Activated CD8-positive, alpha-beta memory T cell treated with anti-CD3 and anti-CD28 coated beads for 36 hours (primary cell): Measurements from ENCODE around the gene ERC2. TPM values are rescaled to one million over a fixed set of nuclear protein-coding genes. Genes with fewer than 3 reads are reported as not detected.
"Not testable (repeated sequence)": the region's sequence is repeated elsewhere in the genome, so short reads cannot be mapped to it uniquely, and the experiment has no call there.

ENCODE experiments used
- CTCF ChIA-PET: fragments of 350-600 bp; sonication (Branson Sonifier 250); formaldehyde crosslinking; loops from one replicate; lab custom pipeline; 2021; ENCODE audit warnings: antibody characterized with exemption; lab: Charles Lee
- POLR2A ChIA-PET: fragments of 350-600 bp; sonication (Branson Sonifier 250); formaldehyde crosslinking; loops from one replicate; lab custom pipeline; 2021; ENCODE audit warnings: antibody characterized with exemption; lab: Charles Lee
- total RNA-seq, 2 experiments: library from RNA; stranded (reverse); gene quantifications; one replicate each; pipeline ENCODE4 v1.2.3, GENCODE V29; 2021

Gene ERC2
- total RNA-seq, 2 experiments from 2014 or later, result not detected

DNA sequence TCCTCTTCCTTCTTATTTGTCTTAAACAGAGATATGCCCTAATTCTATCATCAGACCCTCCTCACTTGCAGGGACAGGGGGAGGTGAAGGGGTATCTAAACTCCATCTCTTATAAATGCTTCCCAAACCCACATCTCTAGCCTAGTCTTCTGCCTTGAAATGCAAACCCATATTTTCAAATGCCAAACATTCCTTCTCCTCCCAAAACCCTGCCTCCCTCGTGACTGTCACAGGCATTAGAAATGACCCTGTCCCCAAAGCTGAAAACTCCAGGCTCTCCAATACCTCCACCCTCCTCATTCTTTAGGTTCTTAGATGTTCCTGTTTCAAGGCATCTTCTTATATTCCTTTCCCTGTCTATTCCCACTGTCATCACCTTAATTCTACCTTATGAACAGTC lies 191.0 kb downstream of the ERC2 start:
- ChIA-PET CTCF (no interaction called here), POLR2A (no interaction called here)

DNA sequence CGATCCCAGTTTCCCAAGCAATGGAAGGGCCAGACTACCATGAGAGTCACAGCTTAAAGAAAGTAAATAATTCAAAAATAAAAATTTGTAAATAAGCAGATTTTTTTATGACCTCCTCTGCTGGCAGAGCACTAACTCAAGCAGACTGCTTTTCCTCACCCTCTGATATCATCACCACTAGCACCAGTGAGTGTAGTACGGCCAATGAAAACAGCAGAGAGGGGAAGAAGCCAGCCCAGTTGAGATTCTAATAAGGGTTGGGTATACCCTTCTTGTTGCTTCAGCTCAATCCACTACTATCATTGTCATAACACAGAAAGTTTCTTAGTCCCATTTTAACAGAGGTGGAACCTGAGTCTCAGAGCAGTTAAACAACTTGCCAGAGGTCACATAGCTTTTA lies 193.1 kb downstream of the ERC2 start:
- ChIA-PET CTCF (no interaction called here), POLR2A (no interaction called here)

DNA sequence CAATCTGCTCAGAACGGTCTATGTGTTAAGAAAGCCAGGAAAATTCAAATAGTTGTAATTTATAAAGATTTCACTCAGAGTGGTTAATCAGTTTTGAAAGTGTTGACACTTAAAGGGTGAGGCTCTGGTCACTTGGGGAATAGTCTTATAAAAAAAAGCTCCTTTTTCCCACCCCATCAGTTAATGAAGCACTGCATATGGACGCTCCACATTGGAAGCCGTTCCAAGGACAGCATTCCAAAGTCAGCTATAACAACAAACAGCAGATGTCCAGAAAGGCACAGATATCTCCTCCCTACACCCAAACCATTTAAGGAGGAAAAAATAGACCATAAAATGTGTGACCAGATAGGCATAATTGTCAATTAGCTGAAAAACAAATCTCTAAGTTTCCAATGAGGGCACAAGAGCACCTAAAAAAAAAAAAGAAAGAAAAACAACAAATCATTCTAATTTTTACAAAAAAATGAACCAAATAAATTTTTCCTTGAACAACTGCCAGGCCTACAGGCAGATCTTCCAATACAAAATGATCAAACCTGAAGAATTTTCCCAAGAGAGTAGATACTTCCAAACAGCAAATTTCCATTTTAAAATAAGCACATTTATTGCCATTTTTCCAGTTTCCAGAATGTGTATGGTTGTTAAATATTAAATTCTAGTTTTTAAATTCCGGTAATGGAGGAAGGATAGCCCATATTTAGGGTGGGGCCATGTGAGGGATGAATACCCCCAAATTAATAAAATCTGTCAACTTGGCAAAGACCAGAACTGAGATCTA lies 198.3 kb downstream of the ERC2 start:
- POLR2A ChIA-PET, result no interaction called here
- CTCF ChIA-PET, result no interaction called here

DNA sequence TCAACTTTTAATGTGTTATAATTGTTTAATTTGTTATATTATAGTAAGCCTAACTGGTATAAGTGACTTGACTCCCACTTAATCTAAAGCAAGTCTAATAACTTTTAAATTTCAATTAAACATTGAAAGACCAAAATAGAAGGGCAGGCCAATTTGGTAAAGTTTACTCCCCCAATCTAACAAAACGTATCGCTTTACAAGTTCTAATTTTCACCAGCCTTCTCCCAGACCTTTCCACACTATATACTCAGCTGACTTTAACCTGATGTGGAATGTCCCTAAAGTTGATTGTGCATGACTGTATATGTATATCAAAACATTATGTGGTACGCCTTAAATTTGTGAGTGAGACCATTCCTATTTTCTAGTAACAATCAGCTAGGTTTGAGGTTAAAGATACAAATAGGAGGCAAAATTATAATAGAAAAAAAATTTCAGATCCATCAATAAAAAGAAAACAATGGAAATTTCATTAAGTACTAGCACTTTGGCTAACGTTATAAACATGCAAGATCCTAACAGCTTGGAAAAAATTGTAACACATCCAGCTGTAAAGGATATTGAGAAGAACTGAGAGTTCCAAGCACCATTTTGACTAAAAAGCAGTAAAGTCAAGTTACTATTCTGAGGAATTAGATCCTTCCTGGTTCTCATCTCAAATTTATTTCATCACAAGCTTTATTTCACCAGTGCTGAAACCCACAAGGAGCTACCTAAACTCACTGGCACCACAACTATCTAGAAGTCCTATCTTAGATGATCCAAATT lies 199.5 kb downstream of the ERC2 start:
- ChIA-PET CTCF (no interaction called here), POLR2A (no interaction called here)

DNA sequence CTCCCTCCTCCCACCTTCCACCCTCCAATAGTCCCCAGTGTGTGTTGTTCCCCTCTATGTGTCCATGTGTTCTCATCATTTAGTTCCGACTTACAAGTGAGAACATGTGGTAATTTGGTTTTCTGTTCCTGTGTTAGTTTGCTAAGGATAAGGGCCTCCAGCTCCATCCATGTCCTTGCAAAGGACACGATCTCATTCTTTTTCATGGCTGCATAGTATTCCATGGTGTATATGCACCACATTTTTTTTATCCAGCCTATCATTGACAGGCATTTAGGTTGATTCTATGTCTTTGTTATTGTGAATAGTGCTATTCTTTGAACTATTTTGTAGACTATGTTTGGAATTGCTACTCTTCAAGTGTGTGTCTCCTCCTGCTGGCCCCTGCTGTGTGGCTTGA lies 206.4 kb downstream of the ERC2 start:
- POLR2A ChIA-PET, CTCF ChIA-PET: not testable (repeated sequence)

DNA sequence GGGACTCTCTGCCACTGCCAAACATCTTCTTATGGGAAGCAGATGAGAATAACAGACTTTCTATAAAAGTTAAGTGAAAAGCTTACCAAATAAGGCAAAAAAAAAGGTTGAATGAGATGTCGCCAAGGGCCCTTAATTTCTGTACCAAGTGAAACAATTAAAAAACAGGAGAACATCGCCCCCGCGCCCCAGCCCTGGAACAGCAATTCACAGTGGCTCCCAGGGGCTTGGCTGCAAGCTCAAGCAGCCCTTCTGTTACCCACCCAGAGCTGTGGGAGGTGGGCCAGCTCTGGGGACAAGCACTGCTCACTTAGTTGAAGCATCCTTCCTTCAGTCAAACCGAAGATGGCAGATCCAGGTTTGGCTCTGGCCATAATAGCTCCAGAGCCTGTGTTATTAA lies 208.0 kb downstream of the ERC2 start:
- ChIA-PET CTCF (interaction anchor here (1.6 kb wide), 1 partner anchor 9 kb away, joined by 7 read pairs; no protein-coding TSS in a partner anchor), POLR2A (no interaction called here)

DNA sequence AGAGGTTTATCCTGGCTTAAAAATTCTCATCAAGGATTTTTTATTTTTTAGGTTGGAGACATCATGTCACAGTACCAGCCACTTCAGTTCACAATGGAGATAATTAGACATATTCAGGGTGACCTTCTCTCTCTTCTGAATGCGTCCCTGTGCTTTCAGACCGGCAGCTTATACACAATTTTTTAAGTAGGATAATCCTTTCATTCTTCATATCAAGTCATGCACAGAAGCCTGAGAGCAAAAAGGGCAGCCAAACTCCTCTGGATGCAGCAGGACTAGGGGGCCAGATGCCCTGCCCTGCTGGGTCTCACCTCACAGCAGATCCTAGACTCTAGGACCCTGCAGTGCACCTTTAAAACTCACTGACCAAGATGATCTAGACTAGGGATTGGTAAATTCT lies 210.4 kb downstream of the ERC2 start:
- POLR2A ChIA-PET, result no interaction called here
- CTCF ChIA-PET, result no interaction called here

DNA sequence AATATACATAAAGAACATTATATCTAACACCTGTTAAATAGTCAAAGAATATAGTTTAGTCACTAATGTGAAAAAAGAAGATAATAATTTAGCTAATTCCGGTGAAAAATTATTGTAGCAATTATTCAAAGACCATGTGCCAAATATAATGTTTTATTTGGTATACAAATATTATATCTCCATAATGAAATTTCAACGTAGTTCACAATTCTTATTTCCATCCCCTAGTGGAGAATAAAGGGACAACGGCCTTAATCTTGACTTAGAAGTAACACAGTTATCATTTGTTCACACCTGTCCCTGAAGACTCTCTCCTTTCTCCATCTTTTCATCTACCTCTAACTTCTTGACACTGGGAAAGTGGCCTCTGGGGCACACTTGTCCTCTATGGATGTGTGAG lies 213.4 kb downstream of the ERC2 start:
- CTCF ChIA-PET, result no interaction called here

DNA sequence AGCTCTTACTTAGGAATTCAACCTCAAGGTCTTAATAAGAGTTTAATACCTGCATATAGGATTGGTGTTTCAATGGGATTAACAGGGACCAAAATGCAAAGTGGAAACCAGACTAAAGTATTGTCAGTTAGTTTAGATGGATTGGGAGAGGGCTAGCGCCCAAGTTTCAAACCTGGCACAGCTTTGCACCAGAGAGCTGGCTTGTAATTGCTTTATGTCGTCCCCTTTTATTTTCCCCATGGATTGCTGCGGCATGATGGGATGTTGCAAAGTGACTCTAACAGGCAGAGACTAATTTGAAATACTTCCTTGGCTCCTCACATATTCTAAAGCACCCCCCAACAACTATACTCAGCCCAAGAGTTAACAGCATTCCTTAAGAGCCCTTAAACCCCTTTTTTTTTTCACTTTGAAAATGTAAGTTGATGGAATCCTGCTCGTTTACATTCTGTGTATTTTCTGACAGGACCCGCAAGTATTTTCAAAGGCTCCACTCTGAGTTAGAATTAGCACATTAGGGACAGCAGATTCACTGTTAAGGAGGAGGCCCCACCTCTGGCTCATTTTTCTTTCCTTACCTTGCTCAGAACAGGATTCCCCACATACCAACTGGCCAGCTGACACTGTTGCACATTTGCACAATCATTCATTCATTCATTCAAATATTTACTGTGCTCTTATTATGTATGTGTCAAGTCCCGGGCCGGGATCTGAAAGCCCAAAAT lies 214.2 kb downstream of the ERC2 start:
- CTCF ChIA-PET, result no interaction called here
- POLR2A ChIA-PET, result no interaction called here

More for the DNA sequence above, 213.4 kb downstream of the ERC2 start:
- POLR2A ChIA-PET, result no interaction called here

DNA sequence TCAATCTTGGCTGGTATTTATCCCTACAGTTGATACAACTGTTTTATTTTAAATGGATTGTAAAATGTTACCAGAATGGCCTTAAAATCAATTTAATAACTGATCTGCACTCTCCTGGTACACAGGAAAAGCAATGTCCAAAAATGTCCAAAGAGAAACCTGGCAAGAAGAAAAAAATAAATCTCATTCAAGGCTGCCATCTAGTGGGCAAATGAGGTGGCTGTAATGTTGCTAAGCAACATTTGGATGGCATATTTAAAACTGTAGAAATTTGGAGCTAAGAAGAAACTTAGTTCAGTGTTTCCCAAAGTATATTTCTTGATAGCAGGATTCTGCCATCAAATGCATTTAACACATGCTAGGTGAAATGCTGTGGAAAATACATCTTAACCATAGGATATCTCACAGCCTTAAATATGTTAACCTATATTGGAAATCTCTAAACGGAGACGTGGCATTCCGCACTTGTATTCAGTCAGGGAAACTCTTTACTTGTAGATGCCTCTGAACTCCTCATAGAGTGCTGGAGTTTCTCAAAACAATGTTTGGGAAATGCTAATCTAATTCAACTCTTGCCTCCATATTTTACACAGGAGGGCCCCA lies 216.8 kb downstream of the ERC2 start:
- ChIA-PET POLR2A (no interaction called here), CTCF (interaction anchor here (1.0 to 1.4 kb wide), 3 partner anchors 9 to 10 kb away, joined by 3 to 7 read pairs (median 4); no protein-coding TSS in a partner anchor)

DNA sequence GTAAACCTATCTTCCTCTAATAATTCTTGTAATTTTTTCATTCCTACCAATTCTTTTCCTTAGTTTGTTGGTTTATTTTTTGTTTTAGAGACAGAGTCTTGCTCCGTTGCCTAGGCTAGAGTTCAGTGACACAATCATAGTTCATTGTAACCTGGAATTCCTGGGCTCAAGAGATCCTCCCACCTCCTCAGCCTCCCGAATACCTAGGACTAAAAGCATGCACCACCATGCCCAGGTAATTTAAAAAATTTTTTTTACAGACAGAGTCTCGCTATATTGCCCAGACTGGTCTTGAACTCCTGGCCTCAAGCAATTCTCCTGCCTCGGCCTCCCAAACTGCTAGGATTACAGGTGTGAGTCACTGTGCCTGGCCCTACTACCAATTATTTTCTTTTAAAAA lies 220.2 kb downstream of the ERC2 start:
- POLR2A ChIA-PET, result no interaction called here
- CTCF ChIA-PET, result no interaction called here

DNA sequence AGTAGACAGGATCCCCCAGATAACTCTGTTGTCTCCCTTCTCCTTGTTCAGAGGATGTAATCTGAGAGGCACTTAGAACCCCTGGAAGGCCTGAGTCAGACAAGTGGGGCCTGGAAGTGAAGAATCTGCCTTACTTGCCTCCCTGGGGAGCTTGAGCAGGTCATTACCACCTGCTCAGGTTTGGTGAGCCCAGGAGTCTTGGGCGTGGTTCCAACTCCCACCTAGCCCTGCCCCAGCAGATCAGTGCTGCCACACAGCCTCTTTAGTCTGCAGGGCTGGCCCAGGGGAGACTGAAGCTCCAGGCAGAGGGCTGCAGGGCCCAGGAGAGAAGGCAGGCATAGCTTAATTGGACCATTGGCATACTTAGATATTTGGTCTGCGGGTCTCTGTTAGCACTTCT lies 230.0 kb downstream of the ERC2 start:
- POLR2A ChIA-PET, result no interaction called here
- CTCF ChIA-PET, result no interaction called here

DNA sequence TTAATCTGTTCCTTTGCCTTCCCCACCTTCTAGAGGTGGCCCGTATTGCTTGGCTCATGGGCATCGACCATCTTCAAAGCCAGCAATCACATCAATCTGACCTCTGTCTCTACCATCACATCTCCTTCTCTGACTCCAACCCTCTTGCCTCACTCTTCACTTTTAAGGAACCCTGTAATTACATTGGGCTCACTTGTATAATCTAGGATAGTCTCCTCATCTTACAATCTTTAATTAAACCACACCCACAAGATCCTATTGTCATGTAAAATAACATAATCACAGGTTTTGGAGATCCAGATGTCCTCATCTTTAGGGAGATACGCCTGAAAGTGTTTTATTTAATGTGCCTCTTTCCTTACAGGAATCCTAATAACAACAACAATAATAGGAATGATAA lies 234.5 kb downstream of the ERC2 start:
- ChIA-PET POLR2A (no interaction called here), CTCF (no interaction called here)

DNA sequence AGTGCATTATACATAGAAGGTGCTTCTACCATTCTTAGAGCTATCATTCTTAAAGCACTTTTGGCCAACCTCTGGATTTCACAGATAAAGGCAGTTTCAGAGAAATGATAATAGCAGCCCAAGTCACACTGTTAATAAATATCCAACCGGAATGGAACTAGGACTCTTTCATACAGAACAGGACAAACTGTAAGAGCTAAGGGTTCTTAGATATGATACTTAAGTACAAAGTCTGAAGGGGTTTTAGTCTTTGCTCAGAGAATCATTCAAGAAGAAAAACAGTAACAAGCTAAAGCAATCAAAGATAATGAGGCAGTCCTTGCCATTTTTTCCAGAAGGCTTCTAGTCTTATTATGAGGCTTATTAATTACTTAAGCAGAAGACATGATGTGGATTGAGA lies 239.0 kb downstream of the ERC2 start:
- ChIA-PET CTCF (no interaction called here), POLR2A (no interaction called here)

DNA sequence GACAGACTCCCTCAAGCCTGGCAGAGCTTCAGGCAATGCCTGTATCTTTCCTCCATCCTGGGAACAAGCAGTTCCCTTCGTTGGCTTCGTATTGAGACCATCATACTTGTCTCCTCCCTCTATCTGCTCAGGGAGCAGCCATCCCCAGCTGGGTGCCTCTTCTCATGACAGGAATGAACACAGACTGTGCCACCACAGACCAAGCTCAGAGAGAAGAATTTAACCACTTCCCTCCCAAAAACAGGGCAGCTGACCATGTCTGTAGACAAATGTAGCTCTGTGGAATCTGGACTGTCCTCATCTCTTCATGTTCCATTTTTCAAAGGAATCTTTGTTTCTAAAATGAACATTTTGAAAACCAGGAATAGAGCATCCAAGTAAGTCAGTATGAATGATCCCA lies 245.4 kb downstream of the ERC2 start:
- CTCF ChIA-PET, result no interaction called here
- POLR2A ChIA-PET, result no interaction called here

DNA sequence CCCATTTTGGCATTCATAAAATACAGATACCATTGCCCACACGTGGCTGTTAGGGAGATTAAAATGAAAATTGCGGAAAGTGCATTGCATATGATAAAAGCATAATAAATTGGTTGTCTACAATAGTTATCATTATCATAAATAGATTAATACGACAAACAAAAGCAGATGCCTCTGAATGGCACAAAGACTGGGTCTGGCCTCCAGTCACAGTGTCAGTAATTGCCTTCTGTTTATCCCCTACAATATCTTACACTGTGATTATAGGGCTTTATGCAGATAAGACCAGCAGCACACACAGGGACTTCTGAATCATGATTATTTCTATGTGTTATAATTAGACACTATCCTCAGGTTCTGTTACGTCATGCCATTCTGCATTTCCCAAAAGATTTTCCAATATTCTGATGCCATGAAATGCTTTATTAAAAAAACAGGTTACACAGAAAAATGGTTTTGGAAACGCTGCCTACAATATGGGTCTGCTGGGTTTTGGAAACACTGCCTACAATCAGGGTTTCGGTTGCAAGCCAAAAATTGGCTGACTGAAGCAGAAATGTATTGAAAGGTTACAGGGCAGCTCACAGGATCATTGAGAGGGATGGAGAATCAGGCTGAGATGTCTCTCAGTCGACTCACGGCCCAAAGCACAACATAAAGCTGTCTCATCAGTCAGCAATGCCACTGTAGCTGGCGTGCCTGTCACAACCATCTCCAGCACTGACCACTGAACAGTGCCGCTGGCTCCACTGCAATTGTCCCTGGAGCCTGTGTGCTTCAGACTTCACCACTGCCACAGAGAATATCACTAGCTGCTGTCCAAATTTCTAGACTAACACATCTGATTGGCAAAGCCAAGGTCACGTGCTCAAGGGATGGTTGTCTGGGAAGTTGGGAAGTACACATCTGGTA lies 248.1 kb downstream of the ERC2 start:
- POLR2A ChIA-PET, result no interaction called here
- CTCF ChIA-PET, result no interaction called here

DNA sequence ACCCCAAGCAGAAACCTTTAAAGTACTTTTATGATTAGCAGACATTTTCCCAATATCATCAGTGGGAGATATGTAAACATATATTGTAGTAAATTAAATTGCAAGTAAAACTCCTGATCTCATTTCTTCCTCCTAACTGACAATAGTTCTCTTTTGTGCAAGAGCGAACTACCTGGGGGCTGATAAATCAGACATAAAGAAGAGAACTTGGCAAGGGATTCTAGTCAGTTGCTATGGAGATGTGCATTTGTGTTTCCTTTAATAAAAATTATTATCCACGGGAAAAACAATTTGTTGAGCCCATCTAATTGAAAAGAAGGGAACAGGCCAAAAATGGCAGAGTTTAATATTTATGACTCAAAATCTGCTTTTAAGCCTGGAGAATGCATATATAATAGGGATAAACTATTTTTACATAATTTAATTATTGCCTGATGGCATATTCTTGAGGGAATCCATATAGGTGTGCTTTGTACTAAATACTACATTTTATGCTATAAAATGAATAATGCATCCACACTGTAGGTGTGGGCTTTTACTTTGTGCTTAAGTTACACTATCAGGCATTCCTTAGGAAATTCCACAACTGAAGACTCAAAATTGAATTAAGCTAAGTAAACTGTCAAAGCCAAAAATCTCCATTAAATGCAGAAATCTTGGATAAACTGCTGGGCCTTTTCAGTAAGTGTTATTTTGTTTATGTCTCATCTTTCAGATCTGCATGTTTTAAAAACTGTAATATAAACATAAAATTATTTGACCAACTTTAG lies 258.1 kb downstream of the ERC2 start:
- CTCF ChIA-PET, result no interaction called here
- POLR2A ChIA-PET, result no interaction called here

DNA sequence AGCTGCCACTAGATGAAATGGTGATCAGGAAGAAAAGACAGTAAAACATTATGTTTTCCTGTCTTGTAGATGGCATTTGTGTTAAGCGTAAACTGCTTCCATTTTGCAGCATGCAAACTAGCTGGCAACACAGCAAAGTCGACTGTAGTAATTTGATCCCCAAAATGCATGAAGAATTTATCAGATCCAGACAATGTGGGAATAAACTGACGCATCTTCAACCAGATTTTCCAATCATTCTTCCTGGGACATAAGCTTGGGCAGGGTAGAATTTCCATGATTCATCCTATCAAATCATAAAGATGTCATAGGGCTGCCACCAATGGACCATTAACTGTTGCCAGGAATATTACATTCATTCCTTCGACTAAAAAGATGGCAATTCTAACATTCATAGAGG lies 260.3 kb downstream of the ERC2 start:
- ChIA-PET POLR2A (no interaction called here), CTCF (no interaction called here)
